Measurements from ENCODE around the gene RCL1.

The RCL1 gene

GRCh38 chr9:4814913-4815312 is 22.2 kb downstream of the RCL1 start:
- DNase-seq: no peak

- no peak for DNase-seq
Measured at GRCh38 chr9:4815381-4815956, 22.7 kb downstream of the RCL1 start.

GRCh38 chr9:4820168-4820567 is 27.4 kb downstream of the RCL1 start:
- no peak for DNase-seq

- no peak for DNase-seq
Measured at GRCh38 chr9:4821133-4821532, 28.4 kb downstream of the RCL1 start.

- DNase-seq: no peak
Measured at GRCh38 chr9:4822057-4822456, 29.3 kb downstream of the RCL1 start.

DNA sequence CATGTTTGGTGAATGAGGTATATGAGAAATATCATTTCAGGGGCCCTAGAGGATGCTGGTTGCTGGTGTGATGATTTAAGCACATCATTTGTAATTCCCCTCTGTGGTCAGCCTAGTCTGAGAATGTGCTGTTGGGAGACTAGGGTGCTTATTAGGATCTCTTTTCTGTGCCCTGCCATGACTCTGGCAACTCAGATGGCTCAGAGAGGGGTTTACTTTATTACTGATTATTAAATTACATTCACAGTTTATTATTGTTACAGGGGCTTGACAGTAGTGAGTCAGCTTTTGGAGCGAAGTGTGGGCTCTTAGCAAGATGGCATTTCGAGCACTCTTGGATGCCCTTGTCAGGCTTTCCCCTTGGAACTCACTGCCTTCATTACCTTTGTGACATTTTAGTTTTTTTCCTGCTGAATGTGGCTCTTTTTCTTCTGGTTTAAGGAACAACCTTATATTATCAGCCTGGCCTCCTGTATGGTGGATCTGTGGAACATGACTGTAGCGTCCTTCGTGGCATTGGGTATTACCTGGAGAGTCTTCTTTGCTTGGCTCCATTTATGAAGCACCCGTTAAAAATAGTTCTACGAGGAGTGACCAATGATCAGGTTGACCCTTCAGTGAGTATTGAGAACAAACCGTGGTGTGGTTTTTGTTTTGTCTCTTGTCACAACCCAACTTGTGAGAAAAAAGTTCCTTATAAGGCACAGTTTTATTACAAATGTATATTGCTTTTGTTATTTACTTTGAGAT is 33.8 kb downstream of the RCL1 start:
- DNase-seq: no peak

DNA sequence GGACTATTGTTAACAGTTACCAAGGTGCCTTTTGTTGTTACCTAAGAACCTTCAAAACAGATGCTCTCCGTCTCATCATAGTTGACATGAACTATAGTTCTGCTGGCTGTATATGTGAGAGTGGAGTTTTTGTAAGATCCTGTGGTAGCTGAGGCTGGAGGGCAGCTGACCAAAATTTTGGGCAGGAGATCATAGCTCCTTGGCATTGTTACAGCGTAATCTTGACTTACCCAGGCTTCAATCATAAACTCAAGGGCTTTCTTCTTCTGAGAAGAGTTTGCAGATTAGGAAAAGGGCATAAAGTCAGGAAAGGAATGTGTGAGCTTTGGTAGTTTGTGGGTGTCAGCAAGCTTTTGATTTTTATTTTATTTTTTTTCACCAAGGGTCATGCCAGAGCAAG is 34.5 kb downstream of the RCL1 start:
- no peak for DNase-seq

GRCh38 chr9:4828761-4829160 is 36.0 kb downstream of the RCL1 start:
- no peak for DNase-seq

DNA sequence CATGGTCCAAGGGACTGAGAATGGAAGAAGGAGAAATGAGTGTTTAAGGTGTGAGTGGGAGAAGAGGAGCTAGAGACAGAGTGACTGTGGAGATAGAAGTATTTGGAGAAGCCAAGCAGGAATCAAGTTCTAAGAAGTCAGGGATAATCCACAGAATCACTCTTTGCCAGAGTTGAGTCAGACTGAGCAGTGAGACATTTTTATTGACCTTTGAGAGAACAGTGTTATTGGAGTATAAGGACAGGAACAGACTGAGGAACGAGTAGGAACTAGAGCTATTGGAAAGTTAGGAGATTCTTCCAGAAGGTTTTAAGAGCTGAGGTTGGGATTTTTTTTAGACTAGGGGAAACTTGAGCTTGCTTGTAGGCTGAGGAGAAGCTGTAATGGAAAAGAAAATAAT is 37.2 kb downstream of the RCL1 start:
- no peak for DNase-seq

- DNase-seq: no peak
Measured at GRCh38 chr9:4830699-4831098, 38.0 kb downstream of the RCL1 start.

DNA sequence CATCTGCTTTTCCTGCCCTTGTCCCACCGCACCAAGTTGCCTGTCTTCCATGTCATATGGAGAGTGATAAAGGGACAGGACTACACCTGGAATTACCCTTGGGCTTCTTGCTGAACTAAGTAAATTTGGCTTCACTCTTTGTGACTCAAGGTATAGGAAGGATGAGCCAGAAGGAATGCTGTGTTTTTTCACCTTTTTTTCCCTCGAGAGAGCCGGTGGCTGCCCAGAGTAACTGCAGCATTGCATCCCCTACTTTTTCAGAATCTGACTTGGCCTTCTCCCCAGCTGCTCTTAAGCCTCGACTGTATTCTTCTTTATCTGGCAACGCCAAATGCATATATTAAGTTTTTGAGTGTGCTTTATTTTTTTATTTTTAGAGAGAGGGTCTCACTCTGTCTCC is 38.4 kb downstream of the RCL1 start:
- DNase-seq: no peak

GRCh38 chr9:4831944-4832343 is 39.2 kb downstream of the RCL1 start:
- no peak for DNase-seq

DNA sequence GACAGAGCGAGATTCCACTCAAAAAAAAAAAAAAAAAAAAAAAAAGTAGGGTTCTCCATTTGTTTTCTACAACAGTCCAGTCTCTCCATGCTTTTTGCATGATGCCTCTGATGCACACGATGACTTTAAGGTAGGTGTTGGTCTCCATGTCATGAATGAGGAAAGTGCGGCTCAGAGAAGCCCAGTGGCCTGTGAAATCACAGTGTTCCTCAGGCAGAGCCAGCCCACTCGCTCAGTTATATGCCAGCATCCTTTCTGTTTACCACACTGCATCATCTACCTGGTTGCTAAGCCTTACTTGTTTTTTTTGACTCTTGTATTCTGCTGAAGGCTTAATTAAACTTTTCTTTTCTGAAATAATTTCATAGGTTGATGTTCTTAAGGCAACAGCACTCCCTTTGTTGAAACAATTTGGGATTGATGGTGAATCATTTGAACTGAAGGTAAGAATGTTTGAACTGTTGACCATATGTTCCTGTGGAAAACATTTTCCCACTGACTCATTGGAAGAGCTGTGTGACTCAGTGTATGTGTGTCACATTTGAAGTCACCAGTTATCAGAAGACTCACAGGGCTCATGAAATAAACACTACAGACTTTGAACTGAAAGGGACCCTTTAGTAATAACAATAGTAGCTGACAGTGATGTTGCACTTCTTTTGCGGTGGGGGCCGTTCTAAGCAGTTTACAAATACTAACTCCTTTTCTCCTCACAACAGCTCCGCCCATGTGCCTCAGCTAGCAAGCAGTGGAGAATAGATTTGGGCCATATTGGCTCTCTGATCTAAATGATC is 40.2 kb downstream of the RCL1 start:
- peak; percentile 61 for DNase-seq

GRCh38 chr9:4833781-4834560 is 41.2 kb downstream of the RCL1 start:
- DNase-seq: no peak

DNA sequence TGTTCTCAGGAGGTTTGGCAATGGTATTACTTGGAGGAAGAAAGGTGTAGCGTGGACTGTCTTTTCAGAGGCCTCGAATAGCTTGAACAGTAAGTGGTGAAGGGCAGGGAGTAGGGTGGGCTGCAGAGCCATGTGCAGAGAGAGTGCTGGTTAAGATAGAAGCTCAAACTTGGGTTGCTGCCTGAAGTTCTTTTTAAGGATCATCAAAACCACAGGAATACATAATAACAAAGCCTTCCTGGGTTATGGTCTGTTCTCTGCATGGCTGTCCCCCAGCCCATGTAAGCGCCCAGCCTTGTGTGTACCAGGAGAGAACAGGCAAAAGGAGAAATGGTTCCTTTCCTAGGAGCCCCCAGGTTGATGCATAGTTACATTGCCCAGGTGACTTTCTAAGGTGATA is 43.9 kb downstream of the RCL1 start:
- no peak for DNase-seq

GRCh38 chr9:4837261-4838188 is 44.8 kb downstream of the RCL1 start:
- DNase-seq: no peak

DNA sequence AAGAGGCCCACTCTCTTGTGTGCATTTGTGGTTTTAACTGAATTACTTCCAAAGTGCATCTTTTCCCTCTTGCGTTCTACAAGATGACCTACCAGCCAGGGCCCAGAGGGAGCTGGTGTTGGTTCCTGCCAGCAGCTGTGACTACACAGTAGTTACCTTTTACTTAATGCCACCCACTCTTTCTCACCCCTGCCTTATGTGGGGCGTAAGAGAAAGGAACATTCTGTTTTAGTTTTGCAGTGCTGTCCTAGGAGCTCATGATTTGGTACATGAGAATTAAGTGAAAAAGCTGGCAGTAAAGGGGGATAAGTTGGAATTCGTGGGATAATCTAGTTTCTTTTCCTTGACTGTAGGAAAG is 45.4 kb downstream of the RCL1 start:
- DNase-seq: no peak

DNA sequence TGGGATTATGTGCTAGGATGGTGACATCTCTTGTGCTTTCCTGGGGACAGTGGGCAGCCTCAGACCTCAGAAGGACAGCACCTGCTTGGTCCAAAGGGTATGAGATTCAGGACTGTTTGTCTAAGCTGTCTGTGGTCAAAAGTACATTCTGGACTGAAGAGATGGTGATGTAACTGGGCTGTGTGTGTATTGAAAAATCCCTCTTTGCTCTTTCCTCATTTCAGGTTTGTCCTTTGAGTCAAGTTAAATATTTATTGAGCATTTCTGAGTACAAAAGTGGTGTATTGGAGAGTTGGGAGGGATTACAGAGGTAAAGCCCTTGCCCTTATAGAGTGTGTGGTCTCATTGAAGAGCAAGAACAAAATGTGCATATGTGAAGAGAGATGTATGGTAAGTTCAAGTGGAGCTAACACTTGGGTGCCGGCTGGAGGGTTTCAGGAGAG is 46.7 kb downstream of the RCL1 start:
- DNase-seq: no peak

DNA sequence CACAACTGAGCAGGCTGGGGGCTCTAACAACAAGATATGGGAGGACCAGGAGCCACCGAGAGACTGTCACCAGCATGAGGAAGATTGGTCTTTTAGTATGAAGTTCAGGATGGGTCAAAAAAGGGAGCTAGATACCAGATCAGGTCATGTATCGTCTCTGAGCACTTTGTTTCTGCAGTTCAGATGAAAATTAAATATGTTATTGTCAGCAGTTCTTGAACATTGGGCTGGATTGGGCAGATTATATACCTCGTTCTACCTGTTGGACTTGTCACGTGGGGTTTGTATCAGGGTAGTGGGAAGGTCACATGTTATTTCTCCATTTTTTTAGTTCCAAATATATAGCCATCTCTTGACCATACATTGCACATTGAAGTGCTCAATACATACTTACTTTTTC is 47.3 kb downstream of the RCL1 start:
- DNase-seq: no peak

GRCh38 chr9:4842213-4842612 is 49.5 kb downstream of the RCL1 start:
- no peak for DNase-seq

DNA sequence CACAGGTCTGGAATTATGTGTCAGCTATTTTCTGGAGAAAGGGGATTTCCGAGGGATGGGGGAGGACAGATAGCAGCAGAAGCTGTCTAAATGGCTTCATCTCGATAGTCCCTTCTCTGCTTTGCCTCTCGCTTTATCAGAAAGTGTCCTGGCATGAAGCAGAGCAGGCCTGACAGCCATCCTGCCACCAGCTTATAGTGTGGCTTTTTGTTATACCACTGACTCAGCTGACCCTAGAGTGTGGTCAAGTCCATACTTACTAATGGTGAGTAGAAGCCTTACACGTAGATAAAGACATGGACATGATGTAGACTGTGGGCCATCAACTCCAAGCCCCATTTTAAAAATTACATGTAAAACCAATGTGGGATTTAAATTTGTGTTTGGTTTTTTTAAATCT is 50.0 kb downstream of the RCL1 start:
- no peak for DNase-seq
